Hepatocyte (in vitro differentiated cells): ENCODE measurements around the gene RBM15. TPM values are rescaled to one million over a fixed set of nuclear protein-coding genes. Genes with fewer than 3 reads are reported as not detected.

ENCODE experiments used
- DNase-seq: peaks from one replicate; pipeline ENCODE4 v3.0.0-alpha.2; 2016; ENCODE audit warnings: low spot score
- H2AFZ ChIP-seq: fragments of 200-600 bp; sonication (generic); 2 replicates; pipeline ENCODE4 v1.6.0; 2016; ENCODE audit warnings: antibody characterized with exemption, mild to moderate bottlenecking
- H3K27ac ChIP-seq: fragments of 200-600 bp; sonication (generic); 2 replicates; pipeline ENCODE4 v1.5.1; 2016; ENCODE audit warnings: mild to moderate bottlenecking
- H3K27me3 ChIP-seq: fragments of 200-600 bp; sonication (generic); 2 replicates; pipeline ENCODE4 v1.6.1; 2016
- H3K36me3 ChIP-seq: fragments of 200-600 bp; sonication (generic); replicated peaks from 2 replicates; pipeline ENCODE4 v1.5.1; 2016; ENCODE audit warnings: low read depth; ENCODE audit not compliant: insufficient read depth
- H3K4me1 ChIP-seq: fragments of 200-600 bp; sonication (generic); 2 replicates; pipeline ENCODE4 v1.5.1; 2016; ENCODE audit warnings: mild to moderate bottlenecking, moderate library complexity; ENCODE audit not compliant: insufficient read depth
- H3K4me2 ChIP-seq: fragments of 200-600 bp; sonication (generic); 2 replicates; pipeline ENCODE4 v1.6.0; 2016
- H3K4me3 ChIP-seq: fragments of 200-600 bp; sonication (generic); 2 replicates; pipeline ENCODE4 v1.5.1; 2016; ENCODE audit warnings: mild to moderate bottlenecking
- H3K79me2 ChIP-seq: fragments of 200-600 bp; sonication (generic); 2 replicates; pipeline ENCODE4 v1.6.0; 2017; ENCODE audit warnings: mild to moderate bottlenecking
- H3K9me2 ChIP-seq: fragments of 200-600 bp; sonication (generic); replicated peaks from 2 replicates; pipeline ENCODE4 v1.6.0; 2017; ENCODE audit warnings: mild to moderate bottlenecking; ENCODE audit not compliant: insufficient read depth
- H3K9me3 ChIP-seq: fragments of 200-600 bp; sonication (generic); 2 replicates; pipeline ENCODE4 v1.5.1; 2016; ENCODE audit warnings: low read depth, mild to moderate bottlenecking
- H4K20me1 ChIP-seq: fragments of 200-600 bp; sonication (generic); 2 replicates; pipeline ENCODE4 v1.6.0; 2016; ENCODE audit warnings: mild to moderate bottlenecking; ENCODE audit not compliant: insufficient read depth, poor library complexity, severe bottlenecking
- CTCF ChIP-seq: fragments of 200-600 bp; sonication (generic); IDR thresholded peaks from 2 replicates; pipeline ENCODE4 v1.5.1; 2016; ENCODE audit warnings: antibody characterized with exemption, mild to moderate bottlenecking; ENCODE audit not compliant: poor library complexity
- EZH2 ChIP-seq: fragments of 200-600 bp; sonication (generic); IDR thresholded peaks from 2 replicates; pipeline ENCODE4 v1.6.1; 2016; ENCODE audit warnings: antibody characterized with exemption, mild to moderate bottlenecking, borderline replicate concordance
- EZH2phosphoT487 ChIP-seq: fragments of 200-600 bp; sonication (generic); IDR thresholded peaks from one replicate; pipeline ENCODE4 v1.6.1; 2018; ENCODE audit warnings: antibody characterized with exemption, mild to moderate bottlenecking, low read depth, moderate library complexity; ENCODE audit not compliant: unreplicated experiment, severe bottlenecking
- WGBS: methylation state at CpG from one replicate; pipeline ENCODE4 v1.1.6; 2016; ENCODE audit warnings: low lambda C conversion rate; ENCODE audit errors: missing lambda C conversion rate; 5-methylcytosine and 5-hydroxymethylcytosine counted together
- polyA plus RNA-seq: library from polyadenylated mRNA; unstranded; fragments of >200 nt; fragmentation: Nextera tagmentation; extraction: Ambion mirVana; gene quantifications from 2 replicates; pipeline ENCODE4 v1.2.1, GENCODE V29; 2016
- total RNA-seq: library from RNA; depleted of rRNA; stranded (reverse); fragments of >200 nt; gene quantifications from 2 replicates; pipeline ENCODE4 v1.2.3, GENCODE V29; 2014

The RBM15 gene
- total and polyA plus RNA-seq, 2 experiments from 2014 or later = 7.9 to 31.3 TPM

- no peaks in the 10 kb centered on the region for H3K9me2 ChIP-seq
- H3K36me3 ChIP-seq = no peaks in the 10 kb centered on the region
- H3K4me2 ChIP-seq = peak overlapping the region; percentile 39
- DNase-seq = no peak
- no peaks in the 10 kb centered on the region for H3K9me3 ChIP-seq
- H3K4me3 ChIP-seq = no peak overlapping the region
- WGBS = 73% methylated on average over 14 of the region's 14 CpGs
- H2AFZ ChIP-seq = no peak overlapping the region
- H3K4me1 ChIP-seq = peaks cover 58% of the 10 kb centered on the region
- TF ChIP-seq CTCF (no peak), EZH2 (no peak), EZH2phosphoT487 (no peak)
- H3K27ac ChIP-seq = peak overlapping the region; percentile 32
- H4K20me1 ChIP-seq = peaks cover 55% of the 10 kb centered on the region
- no peaks in the 10 kb centered on the region for H3K27me3 ChIP-seq
- H3K79me2 ChIP-seq = peaks cover 100% of the 10 kb centered on the region
These were observed 8.2 kb downstream of the RBM15 start for GRCh38 chr1:110347182-110347893.

- Histone ChIP-seq H3K36me3 (no peaks in the 10 kb centered on the region), H3K4me2 (peak overlapping the region; percentile 39), H4K20me1 (peaks cover 48% of the 10 kb centered on the region), H3K9me3 (no peaks in the 10 kb centered on the region), H3K4me1 (peaks cover 51% of the 10 kb centered on the region), H3K79me2 (peaks cover 99% of the 10 kb centered on the region), H2AFZ (no peak overlapping the region), H3K27me3 (no peaks in the 10 kb centered on the region), H3K4me3 (no peak overlapping the region), H3K27ac (peak overlapping the region; percentile 24), H3K9me2 (no peaks in the 10 kb centered on the region)
- 44% methylated on average over 2 of the region's 2 CpGs for WGBS
- no peak for TF ChIP-seq EZH2
- DNase-seq = no peak
These were observed 8.9 kb downstream of the RBM15 start for GRCh38 chr1:110348050-110348449.

- H3K27me3 ChIP-seq = no peaks in the 10 kb centered on the region
- no peaks in the 10 kb centered on the region for H3K9me3 ChIP-seq
- TF ChIP-seq EZH2 = no peak
- no peak for TF ChIP-seq EZH2phosphoT487
- TF ChIP-seq CTCF = no peak
- peaks cover 43% of the 10 kb centered on the region for H3K4me1 ChIP-seq
- DNase-seq = no peak
- H2AFZ ChIP-seq = no peak overlapping the region
- H4K20me1 ChIP-seq = peaks cover 41% of the 10 kb centered on the region
- no peaks in the 10 kb centered on the region for H3K36me3 ChIP-seq
- peak overlapping the region; percentile 39 for H3K4me2 ChIP-seq
- H3K4me3 ChIP-seq = no peak overlapping the region
- H3K27ac ChIP-seq = peak overlapping the region; percentile 24
- peaks cover 99% of the 10 kb centered on the region for H3K79me2 ChIP-seq
- H3K9me2 ChIP-seq = no peaks in the 10 kb centered on the region
These were observed 9.6 kb downstream of the RBM15 start for GRCh38 chr1:110348771-110349170.

GRCh38 chr1:110350360-110350759, 11.2 kb downstream of the RBM15 start:
- Histone ChIP-seq H2AFZ (no peak overlapping the region), H3K9me3 (no peaks in the 10 kb centered on the region), H3K9me2 (no peaks in the 10 kb centered on the region), H3K4me2 (no peak overlapping the region), H3K27ac (no peak overlapping the region), H3K27me3 (no peaks in the 10 kb centered on the region), H4K20me1 (peaks cover 25% of the 10 kb centered on the region), H3K4me1 (peaks cover 35% of the 10 kb centered on the region), H3K4me3 (no peak overlapping the region), H3K79me2 (peaks cover 92% of the 10 kb centered on the region), H3K36me3 (no peaks in the 10 kb centered on the region)
- TF ChIP-seq CTCF (no peak), EZH2phosphoT487 (no peak)
- DNase-seq = no peak
- 92% methylated on average over 2 of the region's 2 CpGs for WGBS
